Measurements from ENCODE around the gene AKIRIN1. TPM values are rescaled to one million over a fixed set of nuclear protein-coding genes. Genes with fewer than 3 reads are reported as not detected.
"Not testable (repeated sequence)": the region's sequence is repeated elsewhere in the genome, so short reads cannot be mapped to it uniquely, and the experiment has no call there.

The AKIRIN1 gene
- total RNA-seq, 1 donor from 2014 or later = 49.8 TPM

- H3K9me3 ChIP-seq = no peaks in the 10 kb centered on the region
- TF ChIP-seq CTCF (IDR thresholded peaks at IDR 0.05) = no peak
- ATAC-seq = no peak
- H3K27ac ChIP-seq = no peak overlapping the region
- no peaks in the 10 kb centered on the region for H3K4me1 ChIP-seq
- H3K36me3 ChIP-seq = no peaks in the 10 kb centered on the region
- H3K27me3 ChIP-seq = no peaks in the 10 kb centered on the region
- intact Hi-C loops (cut with DNase I) = no loop called here
- no peak for DNase-seq
- H3K4me3 ChIP-seq = no peak overlapping the region
Measured at GRCh38 chr1:38973659-38974437, 17.2 kb upstream of the AKIRIN1 start.

DNA sequence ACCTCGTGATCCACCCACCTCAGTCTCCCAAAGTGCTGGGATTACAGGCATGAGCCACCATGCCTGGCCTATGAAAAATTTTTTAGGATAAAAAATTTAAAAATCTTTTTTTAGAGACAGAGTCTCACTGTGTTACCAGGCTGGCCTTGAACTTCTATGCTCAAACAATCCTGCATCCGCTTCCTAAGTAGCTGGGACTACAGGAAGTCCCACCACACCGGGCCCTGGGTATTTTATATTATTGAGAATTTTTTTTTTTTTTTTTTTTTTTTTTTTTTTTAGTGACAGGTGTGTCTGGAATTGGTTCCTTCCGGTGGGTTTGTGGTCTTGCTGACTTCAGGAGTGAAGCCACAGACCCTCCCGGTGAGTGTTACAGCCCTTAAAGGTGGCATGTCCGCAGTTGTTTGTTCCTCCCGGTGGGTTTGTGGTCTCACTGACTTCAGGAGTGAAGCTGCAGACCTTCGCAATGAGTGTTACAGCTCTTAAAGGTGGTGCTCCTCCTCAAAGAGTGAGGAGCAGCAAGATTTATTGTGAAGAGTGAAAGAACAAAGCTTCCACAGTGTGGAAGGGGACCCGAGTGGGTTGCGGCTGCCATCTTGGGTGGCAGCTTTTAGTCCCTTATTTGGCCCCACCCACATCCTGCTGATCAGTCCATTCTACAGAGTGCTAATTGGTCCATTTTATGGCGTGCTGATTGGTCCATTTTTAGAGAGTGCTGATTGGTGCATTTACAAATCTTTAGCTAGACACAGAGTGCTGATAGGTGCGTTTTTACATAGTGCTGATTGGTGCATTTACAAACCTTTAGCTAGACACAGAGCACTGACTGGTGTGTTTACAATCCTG lies 13.5 kb upstream of the AKIRIN1 start:
- H3K9me3 ChIP-seq; H3K27ac ChIP-seq; H3K4me3 ChIP-seq; H3K4me1 ChIP-seq; H3K27me3 ChIP-seq; intact Hi-C loops (cut with DNase I); H3K36me3 ChIP-seq; ATAC-seq; DNase-seq: not testable (repeated sequence)

- ATAC-seq; intact Hi-C loops (cut with DNase I); H3K4me1 ChIP-seq; H3K36me3 ChIP-seq; H3K27me3 ChIP-seq; DNase-seq; H3K27ac ChIP-seq; H3K9me3 ChIP-seq; H3K4me3 ChIP-seq: not testable (repeated sequence)
Measured at GRCh38 chr1:38978245-38978542, 12.9 kb upstream of the AKIRIN1 start.

DNA sequence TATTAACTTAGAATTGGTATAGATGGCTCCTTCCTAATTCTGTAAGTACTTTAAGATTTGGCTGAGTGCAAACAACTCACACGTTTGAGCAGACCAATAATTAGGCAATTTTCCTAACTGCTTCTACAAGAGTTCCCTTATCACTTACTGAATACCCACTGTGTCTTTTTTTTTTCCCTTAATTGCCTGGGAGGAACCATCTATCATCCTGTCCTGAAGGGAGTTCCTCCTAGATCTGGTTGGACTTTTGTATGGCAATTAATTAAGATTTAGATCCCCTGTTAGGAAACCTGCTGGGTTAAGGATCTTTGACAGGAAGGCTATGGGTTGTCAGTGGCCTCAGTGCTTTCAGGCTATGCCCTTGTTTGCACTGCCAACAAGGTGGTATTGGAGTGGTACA lies 11.7 kb upstream of the AKIRIN1 start:
- ATAC-seq; H3K36me3 ChIP-seq; DNase-seq; H3K4me1 ChIP-seq; intact Hi-C loops (cut with DNase I); H3K27ac ChIP-seq; H3K9me3 ChIP-seq; H3K4me3 ChIP-seq; H3K27me3 ChIP-seq: not testable (repeated sequence)

GRCh38 chr1:38989979-38990378 lies 1.1 kb upstream of the AKIRIN1 start:
- Histone ChIP-seq H3K9me3 (no peaks in the 10 kb centered on the region), H3K4me3 (no peak overlapping the region), H3K27ac (no peak overlapping the region), H3K4me1 (peaks cover 12% of the 10 kb centered on the region), H3K27me3 (no peaks in the 10 kb centered on the region), H3K36me3 (peaks cover 8% of the 10 kb centered on the region)
- intact Hi-C loops (cut with DNase I) = no loop called here
- DNase-seq (no peak), ATAC-seq (no peak)
- no peak for TF ChIP-seq CTCF (IDR thresholded peaks at IDR 0.05)

DNA sequence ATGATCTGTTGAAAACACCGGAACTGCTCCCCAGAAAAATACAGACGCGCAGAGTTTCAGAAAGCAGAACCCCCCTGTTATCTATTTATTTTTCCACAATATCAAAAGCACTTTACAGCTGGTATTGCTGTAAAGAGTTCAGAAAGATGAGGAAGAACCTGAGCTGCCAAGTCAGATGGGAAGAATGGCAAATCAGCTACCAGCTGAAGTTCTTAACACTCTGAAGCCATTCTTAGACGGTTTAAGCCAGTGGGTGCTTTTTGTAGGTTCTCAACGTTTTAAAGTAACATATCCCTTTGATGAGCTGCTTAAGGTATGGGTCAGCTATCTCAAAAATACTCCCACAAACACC lies 714 bp upstream of the AKIRIN1 start:
- Histone ChIP-seq H3K4me3 (peak overlapping the region; percentile 88), H3K36me3 (peaks cover 12% of the 10 kb centered on the region), H3K27ac (peak overlapping the region; percentile 90), H3K27me3 (no peaks in the 10 kb centered on the region), H3K4me1 (peaks cover 12% of the 10 kb centered on the region), H3K9me3 (no peaks in the 10 kb centered on the region)
- ATAC-seq (no peak), DNase-seq (no peak)
- intact Hi-C loops (cut with DNase I) = no loop called here
- no peak for TF ChIP-seq CTCF (IDR thresholded peaks at IDR 0.05)

DNA sequence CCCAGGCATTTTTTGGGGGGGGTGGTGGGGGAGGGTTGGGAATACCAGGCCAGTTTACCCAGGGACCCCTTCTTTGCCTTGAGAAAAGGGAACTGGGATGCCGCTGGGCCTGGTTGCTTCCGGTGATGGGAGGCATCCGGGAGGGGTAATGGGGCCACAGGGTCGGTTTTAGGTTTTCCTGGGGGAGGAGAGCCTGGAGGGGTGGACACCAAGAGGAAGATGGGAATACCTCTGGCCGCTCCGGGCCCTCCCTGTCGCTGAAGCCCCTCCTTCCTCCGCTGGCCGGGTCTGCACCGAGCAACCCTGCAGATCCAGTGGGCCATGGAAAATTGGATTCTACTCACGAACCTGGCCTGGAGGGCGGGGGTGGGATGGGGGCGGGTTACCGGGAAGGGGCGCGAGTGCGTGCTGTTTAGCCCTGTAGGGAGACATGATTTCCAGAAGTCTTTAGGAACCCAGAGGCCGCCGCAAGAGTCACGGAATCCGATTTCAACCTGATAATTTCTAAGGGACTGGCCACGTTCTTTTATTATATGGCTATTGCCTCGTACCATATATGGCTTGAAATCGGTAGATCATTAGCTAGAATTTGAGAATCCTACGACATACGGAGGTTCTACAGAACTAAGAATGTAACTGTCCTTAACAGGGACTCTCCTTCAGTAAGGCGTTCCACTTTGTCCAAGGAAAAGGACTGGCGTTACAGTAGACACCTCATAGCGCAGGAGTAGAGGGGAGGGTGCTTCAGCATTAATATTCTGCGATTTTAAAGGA lies 749 bp downstream of the AKIRIN1 start:
- intact Hi-C loops (cut with DNase I) = no loop called here
- no peaks in the 10 kb centered on the region for H3K27me3 ChIP-seq
- H3K9me3 ChIP-seq = no peaks in the 10 kb centered on the region

More for the DNA sequence above, 749 bp downstream of the AKIRIN1 start:
- peak; percentile 20 for ATAC-seq
- Histone ChIP-seq H3K4me1 (peaks cover 12% of the 10 kb centered on the region), H3K4me3 (peak overlapping the region; percentile 88), H3K36me3 (peaks cover 23% of the 10 kb centered on the region), H3K27ac (peak overlapping the region; percentile 90)
- TF ChIP-seq CTCF (IDR thresholded peaks at IDR 0.05) = no peak
- DNase-seq = peak; percentile 68
